ENCODE data around the gene CLPTM1L.
"Not testable (repeated sequence)": the region's sequence is repeated elsewhere in the genome, so short reads cannot be mapped to it uniquely, and the experiment has no call there.

CLPTM1L gene

DNA sequence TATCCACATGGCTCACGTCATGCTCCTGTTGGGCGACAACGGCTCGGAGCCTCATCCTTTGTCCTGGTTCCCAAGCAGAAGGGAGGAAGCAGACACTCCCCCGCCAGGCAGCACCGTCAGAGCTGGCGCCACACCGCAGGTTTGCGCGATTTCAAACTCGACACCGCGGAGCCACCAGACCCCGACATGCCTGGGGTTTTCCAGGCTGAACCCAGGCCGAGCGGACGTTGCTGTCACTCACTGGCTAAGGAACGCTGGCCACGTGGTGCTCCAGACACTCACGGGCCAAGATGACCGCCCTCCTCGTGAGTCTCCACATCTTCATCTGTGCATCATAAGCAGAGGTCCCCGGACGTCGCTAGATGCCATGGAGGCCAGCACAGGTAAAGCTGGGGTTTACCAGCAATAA, 59.0 kb downstream of the CLPTM1L start:
- DNase-seq: no peak

DNA sequence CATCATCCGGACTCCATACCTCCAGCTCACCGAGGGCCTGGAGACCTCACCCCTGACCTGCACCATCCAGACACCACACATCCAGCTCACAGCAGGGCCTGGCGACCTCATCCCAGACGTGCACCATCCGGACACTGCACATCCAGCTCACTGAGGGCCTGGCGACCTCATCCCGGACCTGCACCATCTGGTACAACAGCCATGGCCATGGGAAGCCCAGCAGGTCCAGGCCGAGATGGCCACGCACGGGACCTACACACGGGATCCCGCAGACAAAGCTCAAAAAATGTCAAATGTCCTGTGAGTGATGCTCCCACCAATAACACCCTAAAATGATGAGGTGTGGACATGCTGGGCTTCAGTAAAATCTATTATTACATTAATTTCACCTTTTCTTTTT, 59.8 kb downstream of the CLPTM1L start:
- no peak for DNase-seq

DNA sequence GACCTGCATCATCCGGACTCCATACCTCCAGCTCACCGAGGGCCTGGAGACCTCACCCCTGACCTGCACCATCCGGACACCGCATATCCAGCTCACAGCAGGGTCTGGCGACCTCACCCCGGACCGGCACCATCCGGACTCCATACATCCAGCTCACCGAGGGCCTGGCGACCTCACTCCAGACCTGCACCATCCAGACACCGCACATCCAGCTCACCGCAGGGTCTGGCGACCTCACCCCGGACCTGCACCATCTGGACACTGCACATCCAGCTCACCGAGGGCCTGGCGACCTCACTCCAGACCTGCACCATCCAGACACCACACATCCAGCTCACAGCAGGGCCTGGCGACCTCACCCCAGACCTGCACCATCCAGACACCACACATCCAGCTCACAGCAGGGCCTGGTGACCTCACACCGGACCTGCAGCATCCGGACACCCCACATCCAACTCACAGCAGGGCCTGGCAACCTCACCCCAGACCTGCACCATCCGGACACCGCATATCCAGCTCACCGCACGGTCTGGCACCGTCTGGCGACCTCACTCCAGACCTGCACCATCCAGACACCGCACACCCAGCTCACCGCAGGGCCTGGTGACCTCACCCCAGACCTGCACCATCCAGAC, 60.4 kb downstream of the CLPTM1L start:
- DNase-seq: not testable (repeated sequence)

DNA sequence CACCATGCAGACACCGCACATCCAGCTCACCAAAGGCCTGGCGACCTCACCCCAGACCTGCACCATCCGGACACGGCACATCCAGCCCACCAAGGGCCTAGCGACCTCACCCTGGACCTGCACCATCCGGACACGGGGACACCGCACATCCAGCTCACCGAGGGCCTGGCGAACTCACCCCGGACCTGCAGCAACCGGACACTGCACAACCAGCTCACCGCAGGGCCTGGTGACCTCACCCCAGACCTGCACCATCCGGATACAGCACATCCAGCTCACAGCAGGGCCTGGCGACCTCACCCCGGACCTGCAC, 61.2 kb downstream of the CLPTM1L start:
- DNase-seq: not testable (repeated sequence)

DNA sequence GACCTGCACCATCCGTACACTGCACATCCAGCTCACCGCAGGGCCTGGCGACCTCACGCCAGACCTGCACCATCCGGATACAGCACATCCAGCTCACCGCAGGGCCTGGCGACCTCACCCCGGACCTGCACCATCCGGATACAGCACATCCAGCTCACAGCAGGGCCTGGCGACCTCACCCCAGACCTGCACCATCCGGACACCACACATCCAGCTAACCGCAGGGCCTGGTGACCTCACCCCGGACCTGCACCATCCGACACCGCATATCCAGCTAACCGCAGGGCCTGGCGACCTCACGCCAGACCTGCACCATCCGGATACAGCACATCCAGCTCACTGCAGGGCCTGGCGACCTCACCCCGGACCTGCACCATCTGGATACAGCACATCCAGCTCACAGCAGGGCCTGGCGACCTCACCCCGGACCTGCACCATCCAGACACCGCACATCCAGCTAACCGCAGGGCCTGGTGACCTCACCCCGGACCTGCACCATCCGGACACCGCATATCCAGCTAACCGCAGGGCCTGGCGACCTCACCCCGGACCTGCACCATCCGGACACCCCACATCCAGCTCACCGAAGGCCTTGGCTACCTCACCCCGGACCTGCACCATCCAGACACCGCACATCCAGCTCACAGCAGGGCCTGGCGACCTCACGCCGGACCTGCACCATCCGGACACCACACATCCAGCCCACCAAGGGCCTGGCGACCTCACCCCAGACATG, 61.7 kb downstream of the CLPTM1L start:
- DNase-seq: not testable (repeated sequence)

DNA sequence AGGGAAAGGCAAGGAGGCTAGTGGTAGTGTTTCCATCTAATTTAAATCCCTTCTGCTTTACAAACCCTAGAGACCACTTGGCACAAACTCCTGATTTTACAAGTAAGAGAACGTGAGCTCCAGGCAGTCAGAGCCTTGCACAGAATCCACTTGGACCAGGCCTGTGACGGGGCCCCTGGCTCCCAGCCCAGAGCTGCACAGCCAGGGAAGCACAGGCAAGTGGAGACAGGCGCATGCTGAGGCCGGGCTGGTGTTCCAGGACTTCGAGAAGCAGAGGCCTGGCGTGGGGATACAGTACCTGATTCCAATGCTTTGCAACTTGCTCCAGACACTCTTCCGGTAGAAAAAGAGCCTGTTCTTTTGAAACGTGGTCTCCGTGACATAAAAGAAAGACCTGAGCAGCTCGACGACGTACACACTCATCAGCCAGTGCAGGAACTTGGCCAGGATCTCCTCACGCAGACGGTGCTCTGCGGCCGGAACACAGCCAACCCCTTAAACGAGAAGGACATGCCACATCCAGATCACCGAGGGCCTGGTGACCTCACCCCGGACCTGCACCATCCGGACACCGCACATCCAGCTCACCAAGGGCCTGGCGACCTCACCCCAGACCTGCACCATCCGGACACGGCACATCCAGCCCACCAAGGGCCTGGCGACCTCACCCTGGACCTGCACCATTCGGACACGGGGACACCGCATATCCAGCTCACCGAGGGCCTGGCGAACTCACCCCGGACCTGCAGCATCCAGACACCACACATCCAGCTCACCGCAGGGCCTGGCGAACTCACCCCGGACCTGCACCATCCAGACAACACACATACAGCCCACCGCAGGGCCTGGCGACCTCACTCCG, 62.5 kb downstream of the CLPTM1L start:
- no peak for DNase-seq

DNA sequence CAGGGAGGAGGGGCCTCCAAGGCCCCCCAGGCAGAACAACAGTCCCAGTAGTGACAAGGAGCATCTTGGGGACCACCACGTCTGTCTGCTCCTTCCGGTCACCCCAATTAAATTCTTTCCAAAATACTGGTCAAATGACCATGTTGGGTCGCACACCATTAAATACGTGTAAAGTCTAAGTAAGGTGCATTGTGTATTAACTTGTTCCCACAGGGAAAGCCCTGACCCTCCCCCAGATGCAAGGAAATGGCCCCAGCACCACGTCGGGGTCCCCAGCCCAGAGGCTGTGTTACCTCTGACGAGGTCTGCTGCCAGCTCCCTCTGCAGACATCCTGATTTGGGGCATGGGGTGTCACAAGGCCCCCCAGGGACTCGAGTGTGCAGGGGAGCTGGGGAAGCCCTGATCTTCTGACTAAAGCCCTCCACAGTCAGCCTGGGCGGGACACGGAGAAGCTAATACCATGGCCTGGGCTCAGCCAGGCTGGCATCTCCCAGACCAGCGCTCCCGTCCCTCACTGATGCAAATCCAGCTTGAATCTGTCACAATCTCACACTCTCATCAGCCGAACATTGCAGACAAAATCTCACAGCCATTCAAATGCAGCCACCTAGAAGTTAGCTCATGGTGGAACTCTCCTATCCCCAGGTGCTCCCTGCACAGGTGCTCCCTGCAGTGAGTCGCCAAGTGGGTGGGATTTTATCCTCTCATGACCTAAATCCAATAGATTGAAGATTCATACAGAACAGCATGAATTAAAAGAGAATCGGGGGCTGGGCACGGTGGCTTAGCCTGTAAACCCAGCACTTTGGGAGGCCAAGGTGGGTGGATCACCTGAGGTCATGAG, 63.6 kb downstream of the CLPTM1L start:
- no peak for DNase-seq

DNA sequence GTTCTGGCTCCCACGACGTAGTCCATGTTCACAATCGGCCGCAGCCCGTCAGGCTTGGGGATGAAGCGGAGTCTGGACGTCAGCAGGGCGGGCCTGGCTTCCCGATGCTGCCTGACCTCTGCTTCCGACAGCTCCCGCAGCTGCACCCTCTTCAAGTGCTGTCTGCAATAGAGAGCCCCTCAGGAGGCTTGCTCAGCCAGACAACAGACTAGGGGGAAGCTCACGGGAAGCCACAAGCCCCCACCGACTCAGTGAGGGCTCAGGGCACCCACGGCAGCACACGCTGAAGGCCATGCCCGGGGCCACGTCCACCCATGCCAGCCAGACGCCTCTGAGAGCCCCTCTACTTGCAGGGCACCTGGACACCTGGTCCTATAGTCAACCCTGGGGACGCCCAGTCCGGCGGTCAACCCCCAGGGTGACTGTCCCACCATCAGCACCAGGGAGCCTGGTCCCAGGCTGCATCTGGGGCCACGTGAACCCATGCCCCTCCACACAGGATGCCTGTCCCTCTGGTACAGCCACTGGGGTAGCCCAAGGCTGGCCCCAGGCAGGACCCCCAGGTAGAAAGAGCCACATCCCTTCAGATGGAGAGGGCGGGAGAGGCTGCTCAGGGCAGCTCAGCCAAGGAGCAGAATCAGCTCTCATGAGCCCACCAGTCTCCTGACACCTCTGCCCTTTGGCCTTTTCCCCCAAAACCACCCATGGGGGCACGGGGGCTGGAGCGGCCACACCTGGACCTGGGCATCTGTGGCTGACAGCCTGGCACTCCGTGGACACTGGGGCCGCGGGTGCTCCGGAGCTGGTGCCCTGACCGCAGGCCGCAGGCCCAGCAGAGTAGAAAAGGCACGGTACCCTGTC, 64.5 kb downstream of the CLPTM1L start:
- no peak for DNase-seq

DNA sequence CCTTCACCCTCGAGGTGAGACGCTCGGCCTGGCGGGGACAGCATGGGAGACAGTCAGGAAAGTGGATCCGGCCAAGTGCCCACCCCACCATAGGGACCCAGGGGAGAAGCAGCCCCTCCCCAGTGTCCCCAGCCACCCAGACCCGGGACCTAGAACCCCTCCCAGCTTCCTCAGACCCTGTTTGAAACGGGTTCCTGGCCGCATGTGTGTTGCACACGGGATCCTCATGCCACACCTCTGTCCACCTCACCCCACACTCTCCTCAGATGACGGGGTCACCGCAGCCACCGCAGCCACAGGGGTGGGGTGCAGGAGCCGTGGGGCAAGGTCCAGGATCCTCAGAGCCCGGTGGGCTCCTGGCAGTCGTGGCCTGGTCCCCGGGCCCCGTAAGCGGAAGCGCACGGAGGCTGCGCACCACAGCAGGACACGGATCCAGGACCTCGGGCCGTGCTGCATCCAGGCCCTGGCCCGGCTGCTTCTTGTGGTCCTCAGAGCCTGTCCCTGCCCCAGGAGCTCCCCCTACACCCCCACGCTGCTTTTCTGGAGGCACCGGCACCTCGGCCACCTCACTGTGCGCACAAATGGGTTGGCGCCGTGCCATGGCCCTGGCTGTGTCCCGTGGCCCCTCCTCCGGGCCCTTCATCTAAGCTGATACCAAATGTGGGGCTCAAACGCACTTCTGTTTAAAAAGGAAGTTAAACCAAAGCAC, 65.3 kb downstream of the CLPTM1L start:
- no peak for DNase-seq

DNA sequence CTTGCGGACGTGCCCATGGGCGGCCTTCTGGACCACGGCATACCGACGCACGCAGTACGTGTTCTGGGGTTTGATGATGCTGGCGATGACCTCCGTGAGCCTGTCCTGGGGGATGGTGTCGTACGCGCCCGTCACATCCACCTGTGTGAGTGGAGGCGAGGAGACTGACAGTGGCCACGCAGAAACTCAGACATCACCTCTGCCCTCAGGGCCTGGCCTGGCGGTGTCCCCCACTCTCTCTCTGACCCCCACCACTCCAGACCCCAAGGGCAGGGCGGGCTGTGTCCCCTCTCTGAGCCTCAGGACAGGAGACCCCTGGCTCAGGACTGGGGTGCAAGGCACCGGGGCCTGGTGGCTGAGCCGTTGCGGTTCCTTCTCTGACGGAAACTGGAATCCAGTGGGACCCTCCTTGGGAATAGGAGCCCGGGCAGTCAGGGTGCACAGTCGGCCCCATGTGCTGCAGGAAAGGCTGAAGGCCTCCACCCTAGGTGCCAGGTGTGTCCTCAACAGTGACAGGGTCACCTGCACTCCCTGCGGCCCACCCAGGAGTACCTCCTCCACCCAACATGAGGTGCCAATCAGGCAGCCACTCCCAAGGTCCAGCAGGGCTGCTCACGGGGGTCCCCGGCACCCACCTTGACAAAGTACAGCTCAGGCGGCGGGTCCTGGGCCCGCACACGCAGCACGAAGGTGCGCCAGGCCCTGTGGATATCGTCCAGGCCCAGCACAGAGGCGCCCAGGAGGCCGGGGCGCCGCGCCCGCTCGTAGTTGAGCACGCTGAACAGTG, 66.0 kb downstream of the CLPTM1L start:
- no peak for DNase-seq

DNA sequence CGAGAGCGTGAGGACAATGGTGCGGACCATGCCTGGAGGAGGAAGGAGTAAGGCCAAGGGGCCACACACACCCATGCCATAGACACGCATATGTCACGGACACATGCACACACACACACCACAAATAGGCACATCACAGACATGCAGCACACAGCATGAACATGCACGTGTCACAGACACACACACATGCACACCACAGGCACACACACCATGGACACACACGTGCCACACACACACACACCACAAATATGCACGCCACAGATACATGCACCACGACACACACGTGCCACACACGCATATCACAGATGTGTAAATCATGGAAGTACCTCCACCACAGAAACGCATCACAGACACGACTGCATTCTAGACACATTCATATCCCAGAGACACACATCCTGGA, 66.7 kb downstream of the CLPTM1L start:
- no peak for DNase-seq

DNA sequence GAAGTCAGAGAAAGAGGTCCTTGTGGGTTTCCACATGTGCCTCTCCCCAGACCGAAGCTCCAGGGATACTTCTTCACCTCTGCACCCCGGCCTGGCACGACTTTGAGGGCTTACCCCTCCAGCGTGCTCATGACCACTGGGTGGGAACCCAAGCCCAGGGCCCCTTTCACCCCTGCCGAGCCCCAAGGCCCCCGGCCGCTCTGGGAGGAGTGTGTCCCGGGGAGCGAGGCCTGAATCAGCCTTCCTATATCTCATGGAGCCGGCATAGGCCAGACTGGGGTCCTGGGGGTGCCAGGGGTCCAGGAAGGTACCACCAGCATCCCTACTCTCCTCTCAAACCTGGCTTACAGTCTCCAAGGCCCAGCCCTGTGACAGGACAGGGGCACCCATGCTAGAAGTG, 67.1 kb downstream of the CLPTM1L start:
- no peak for DNase-seq

DNA sequence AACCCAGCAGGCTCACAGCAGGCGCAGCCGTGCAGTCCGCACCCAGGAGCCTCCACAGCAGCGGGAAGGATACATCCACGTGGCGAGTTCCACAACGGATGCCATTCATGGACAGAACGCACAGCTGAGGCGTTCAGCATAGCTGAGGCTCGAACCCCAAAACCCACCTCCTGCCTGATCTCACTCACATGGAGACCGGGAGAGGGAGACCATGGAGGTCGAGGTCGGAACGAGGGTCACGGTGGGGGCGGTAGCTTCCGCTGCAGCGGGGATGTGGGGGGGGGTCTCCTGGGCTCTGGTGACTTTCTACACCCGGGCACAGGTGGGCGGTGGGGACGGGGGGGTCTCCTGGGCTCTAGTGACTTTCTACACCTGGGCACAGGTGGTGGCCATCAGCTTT, 67.6 kb downstream of the CLPTM1L start:
- no peak for DNase-seq

DNA sequence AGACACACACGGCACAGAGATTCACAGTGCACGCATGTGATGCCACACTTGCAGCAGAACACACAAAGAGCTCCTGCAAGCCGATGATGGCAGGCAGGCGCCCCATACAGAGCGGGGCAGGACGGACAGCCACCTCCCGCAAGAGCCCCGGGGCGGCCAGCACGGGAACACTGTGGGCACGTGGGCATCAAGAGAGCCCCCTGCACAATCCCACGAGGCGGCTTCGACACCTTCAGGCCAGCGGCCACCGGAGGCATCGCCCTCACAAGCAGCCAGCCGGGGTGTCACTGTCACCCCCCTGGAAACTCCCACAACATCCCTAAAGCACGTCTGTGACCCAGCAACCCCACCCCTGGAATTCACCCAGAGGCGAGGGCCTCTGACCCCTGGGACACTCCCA, 68.0 kb downstream of the CLPTM1L start:
- no peak for DNase-seq

DNA sequence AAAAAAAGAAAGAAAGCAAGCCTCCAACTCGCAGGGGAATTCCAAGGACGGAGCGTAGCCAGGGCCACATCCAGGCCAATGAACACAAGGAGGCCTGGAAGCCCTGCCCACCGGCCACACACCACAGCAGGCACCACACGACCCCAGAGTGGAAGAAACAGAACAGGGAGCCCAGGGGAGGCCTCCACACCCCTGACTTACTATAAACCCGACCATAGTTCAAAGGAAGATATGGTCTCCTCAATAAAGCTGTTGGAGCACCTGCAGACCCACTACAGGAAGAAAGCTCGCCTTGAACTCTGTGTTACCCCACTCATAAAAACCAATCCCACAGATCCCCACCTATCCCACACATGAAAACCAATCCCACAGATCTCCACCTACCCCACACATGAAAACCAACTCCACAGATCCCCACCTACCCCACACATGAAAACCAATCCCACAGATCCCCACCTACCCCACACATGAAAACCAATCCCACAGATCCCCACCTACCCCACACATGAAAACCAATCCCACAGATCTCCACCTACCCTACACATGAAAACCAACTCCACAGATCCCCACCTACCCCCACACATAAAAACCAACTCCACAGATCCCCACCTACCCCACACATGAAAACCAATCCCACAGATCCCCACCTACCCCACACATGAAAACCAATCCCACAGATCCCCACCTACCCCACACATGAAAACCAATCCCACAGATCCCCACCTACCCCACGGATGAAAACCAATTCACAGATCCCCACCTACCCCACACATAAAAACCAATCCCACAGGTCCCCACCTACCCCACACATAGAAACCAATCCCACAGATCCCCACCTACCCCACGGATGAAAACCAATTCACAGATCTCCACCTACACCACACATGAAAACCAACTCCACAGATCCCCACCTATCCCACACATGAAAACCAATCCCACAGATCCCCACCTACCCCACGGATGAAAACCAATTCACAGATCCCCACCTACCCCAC, 69.2 kb downstream of the CLPTM1L start:
- not testable (repeated sequence) for DNase-seq

DNA sequence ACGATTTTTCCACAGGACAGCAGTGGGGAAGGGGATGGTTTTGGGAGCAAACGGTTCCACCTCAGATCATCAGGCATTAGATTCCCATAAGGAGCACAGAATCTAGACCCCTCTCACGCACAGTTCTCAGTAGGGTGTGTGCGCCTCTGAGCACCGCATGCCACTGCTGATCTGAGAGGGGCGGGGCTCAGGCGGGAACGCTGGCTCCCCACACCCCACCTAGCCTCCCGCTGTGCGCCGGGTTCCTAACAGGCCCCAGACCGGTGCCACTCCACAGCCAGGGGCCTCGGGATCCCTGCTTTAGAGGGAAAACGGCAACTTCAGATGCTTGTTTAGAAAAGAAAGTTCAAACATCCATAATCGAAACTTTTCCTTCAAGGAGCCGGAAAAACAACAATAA, 70.4 kb downstream of the CLPTM1L start:
- no peak for DNase-seq

DNA sequence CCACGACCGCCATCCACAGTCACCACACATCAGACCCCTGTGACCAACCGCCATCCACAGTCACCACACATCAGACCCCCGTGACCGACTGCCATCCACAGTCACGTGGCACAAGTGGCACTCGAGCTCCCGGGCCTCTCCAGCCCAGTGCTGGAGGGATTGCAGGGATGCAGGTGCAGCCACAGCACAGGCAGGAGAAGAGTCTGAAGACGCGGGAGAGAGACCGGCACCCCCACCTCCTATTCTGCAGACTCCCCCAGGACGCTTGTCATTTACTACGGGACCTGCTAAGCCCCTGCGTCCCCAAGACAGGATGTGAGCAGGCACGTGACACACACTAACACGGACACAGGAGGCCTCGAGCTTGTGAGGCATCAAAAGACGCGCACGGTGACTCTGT, 71.2 kb downstream of the CLPTM1L start:
- no peak for DNase-seq

DNA sequence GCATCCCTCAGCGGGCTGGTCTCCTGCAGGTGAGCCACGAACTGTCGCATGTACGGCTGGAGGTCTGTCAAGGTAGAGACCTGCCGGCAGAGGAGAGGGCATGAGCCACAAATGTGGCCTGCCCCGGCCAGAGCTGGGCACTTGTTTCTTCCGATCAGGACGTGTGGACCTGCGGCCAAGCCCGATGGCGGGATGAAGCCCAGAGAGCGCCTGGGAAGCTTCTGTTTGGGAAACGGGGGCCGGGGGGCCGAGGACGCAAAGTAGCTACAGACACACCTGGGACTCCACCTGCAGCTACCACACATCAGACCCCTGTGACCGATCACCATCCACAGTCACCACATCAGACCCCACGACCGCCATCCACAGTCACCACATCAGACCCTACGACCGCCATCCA, 72.7 kb downstream of the CLPTM1L start:
- no peak for DNase-seq
